Measurements from ENCODE around the gene CBX8. TPM values are rescaled to one million over a fixed set of nuclear protein-coding genes. Genes with fewer than 3 reads are reported as not detected.
A peak's percentile ranks its signal among the peaks of the same experiment; 100 is the strongest.

The CBX8 gene
- 4.2 TPM for total RNA-seq

DNA sequence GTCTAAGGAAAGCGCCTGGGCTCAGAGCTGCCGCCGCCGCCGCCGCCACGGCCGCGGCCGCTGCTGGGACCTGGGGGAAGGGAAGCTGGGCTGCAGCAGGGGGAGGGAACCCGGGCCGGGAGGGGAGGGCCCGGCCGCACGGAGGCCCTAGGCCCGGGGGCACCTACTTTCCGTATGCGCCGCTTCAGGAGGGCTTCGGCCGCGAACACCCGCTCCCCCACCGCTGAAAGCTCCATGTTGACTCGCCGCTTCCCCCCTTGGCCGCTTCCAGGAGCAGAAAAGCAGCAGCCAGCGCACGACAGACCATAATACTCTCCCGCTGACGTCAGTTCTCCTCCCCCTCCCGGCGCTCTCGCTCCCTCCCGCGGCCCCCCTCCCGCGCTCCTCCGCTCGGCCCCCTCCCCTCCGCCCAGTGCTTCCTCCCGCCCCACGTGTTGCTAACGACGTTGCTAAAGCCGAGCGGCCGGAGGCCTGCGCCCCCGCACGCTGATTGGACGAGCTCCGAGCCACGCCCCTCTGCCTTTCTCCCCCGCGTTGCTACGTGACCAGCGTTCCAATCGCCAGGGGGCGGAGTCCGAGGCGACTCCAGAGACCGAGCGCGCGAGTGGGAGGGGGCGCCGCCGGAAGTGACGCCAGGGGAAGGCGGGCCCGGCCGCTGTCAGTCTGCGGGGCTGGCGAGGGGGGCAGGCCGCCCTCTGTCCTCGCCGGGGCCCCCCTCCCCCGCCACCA is at the start of gene CBX8:
TSS of gene CBX8 (minus strand) at position 315 of the 729 bp plus-strand sequence. CDS start at position 236, 79 bp downstream.
- Histone ChIP-seq H3K9ac (ENCODE audit: low read depth in 1 of 3, low read length in 3 of 3) (peak within 1 kb of the TSS; percentile 79 to 88 (median 85)), H3K36me3 (ENCODE audit: control insufficient read depth in 3 of 3, insufficient read depth in 3 of 3, low read length in 3 of 3) (peaks cover 0 to 2% (median 0%) of the 10 kb centered on the region in 3 donors), H3K4me1 (ENCODE audit: control insufficient read depth in 3 of 3, insufficient read depth in 3 of 3, low read length in 3 of 3) (peaks cover 42 to 45% (median 45%) of the 10 kb centered on the region in 3 donors), H3K9me3 (ENCODE audit: control insufficient read depth in 3 of 3, low read length in 3 of 3) (no peaks in the 10 kb centered on the region), H3K4me3 (ENCODE audit: low read length in 3 of 3) (peak within 1 kb of the TSS; percentile 79 to 84 (median 83)), H3K27ac (ENCODE audit: low read depth, low read length) (peak within 1 kb of the TSS; percentile 70), H3K27me3 (ENCODE audit: control insufficient read depth in 3 of 3, insufficient read depth in 3 of 3, low read length in 3 of 3) (peaks cover 56 to 64% (median 63%) of the 10 kb centered on the region in 3 donors)

DNA sequence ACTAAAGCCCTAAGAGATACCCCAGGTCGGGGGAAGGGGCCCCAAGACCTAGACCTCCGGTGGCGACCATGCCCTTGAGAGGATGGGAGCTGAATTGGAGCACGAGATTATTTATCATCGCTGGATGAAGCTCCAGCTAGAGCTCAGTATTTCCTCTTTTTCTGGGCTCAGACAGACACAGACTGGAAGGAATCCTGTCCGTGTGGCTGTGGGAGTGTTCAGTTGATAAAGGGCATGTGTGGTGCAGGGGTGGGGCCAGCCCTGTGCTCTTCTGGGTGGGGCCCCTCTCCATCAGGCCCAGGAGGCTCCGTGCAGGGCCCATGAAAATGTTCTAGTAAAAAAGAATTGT is 48.7 kb upstream of the CBX8 start:
- H3K27ac ChIP-seq (ENCODE audit: low read depth, low read length): peak overlapping the region; percentile 36
- H3K27me3 ChIP-seq (ENCODE audit: control insufficient read depth in 3 of 3, insufficient read depth in 3 of 3, low read length in 3 of 3): peaks cover 44 to 73% (median 48%) of the 10 kb centered on the region in 3 donors
- H3K9me3 ChIP-seq (ENCODE audit: control insufficient read depth in 3 of 3, low read length in 3 of 3): no peaks in the 10 kb centered on the region
- peaks cover 13 to 24% (median 20%) of the 10 kb centered on the region in 3 donors for H3K4me1 ChIP-seq (ENCODE audit: control insufficient read depth in 3 of 3, insufficient read depth in 3 of 3, low read length in 3 of 3)
- H3K4me3 ChIP-seq (ENCODE audit: low read length in 3 of 3): peak overlapping the region in 1 of 3 donors; percentile 23
- H3K9ac ChIP-seq (ENCODE audit: low read depth in 1 of 3, low read length in 3 of 3): peak overlapping the region in 1 of 3 donors; percentile 45
- H3K36me3 ChIP-seq (ENCODE audit: control insufficient read depth in 3 of 3, insufficient read depth in 3 of 3, low read length in 3 of 3): no peaks in the 10 kb centered on the region

DNA sequence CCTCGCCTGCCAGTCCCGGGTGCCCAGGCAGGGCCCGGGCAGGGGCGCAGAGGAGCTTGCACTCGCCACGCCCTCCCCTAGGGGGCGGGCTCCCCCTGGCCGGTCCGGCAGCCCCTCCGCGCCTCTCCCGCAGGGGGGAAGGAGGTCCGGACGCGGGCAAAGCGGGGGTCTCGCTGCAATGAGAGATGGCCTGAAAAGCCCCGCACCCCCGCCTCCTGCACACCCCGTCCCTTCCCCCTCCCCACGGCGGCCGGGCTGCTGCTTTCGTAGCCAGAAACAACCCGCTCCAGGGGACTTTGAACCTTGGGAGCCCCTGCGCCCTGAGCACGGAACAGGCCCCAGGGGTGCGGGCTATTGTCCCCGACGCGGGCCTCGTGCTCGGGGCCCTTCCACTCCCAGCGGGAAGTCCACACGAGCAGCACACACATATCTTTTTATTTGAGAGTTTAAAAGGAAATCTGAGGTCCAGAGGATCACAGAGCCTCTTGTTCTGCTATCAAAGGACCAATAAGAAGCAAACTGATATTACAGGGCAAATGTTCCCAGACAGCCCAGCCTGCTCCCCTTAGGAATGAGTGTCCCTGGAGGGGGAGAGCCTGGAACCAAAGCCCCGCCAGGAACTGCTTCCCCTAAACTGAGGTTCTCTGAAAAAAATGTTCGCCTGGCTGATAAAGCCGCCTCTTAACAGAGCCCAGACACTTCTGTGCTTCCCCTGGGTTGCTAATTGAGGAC is 48.2 kb upstream of the CBX8 start:
- no peaks in the 10 kb centered on the region for H3K36me3 ChIP-seq (ENCODE audit: control insufficient read depth in 3 of 3, insufficient read depth in 3 of 3, low read length in 3 of 3)
- peak overlapping the region in 1 of 3 donors; percentile 45 for H3K9ac ChIP-seq (ENCODE audit: low read depth in 1 of 3, low read length in 3 of 3)
- peaks cover 17 to 28% (median 24%) of the 10 kb centered on the region in 3 donors for H3K4me1 ChIP-seq (ENCODE audit: control insufficient read depth in 3 of 3, insufficient read depth in 3 of 3, low read length in 3 of 3)
- no peaks in the 10 kb centered on the region for H3K9me3 ChIP-seq (ENCODE audit: control insufficient read depth in 3 of 3, low read length in 3 of 3)
- peak overlapping the region; percentile 36 for H3K27ac ChIP-seq (ENCODE audit: low read depth, low read length)
- H3K27me3 ChIP-seq (ENCODE audit: control insufficient read depth in 3 of 3, insufficient read depth in 3 of 3, low read length in 3 of 3): peaks cover 48 to 76% (median 52%) of the 10 kb centered on the region in 3 donors
- peak overlapping the region in 1 of 3 donors; percentile 23 for H3K4me3 ChIP-seq (ENCODE audit: low read length in 3 of 3)

DNA sequence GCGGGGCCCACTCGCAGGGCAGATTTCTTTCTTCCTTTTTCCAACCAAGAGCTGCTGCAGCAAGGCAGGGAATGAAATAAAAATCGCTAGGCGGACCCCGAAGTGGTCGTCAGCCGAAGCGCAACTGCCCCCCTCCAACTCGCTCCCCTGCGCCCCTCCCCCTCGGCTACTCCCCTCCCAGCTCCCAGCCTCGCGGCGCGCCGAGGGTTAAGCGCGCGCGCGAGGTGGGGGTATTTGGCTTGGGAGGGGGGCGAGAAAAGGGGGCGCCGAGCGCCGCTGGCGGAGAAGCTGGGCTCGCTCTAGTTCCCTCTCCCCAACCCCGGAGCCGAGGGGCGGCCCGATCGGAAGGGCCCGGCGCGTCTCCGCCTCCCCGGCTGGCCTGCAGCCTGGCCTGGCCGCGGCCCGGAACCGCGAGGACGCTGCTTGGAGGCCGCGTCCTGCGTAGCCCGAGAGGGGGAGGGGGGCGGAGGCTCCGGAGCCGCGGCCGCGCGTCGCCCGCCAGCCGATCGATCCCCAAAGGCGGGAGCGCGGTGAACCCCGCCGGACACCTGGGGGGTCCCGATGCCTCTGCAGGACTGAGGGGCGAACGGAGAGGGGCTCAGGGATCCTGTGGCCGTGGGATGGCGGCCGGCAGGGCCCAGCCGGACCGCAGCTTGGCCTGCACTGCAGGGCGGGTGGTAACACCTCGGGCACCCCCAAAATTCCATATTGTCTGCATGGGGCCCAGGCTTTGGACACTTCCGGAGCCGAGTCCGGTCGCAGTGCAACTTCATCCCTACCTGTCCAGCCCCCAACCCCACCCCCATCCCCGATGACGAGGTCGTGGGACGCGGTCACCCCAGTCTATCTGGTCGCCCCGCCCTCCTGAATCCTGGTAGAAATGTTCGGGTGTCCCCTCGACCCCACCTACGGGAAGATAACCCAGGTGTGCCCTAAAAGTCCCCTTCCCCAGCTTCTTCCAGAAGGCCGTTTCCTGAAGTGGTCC is 47.2 kb upstream of the CBX8 start:
- Histone ChIP-seq H3K4me1 (ENCODE audit: control insufficient read depth in 3 of 3, insufficient read depth in 3 of 3, low read length in 3 of 3) (peaks cover 19 to 32% (median 30%) of the 10 kb centered on the region in 3 donors), H3K36me3 (ENCODE audit: control insufficient read depth in 3 of 3, insufficient read depth in 3 of 3, low read length in 3 of 3) (no peaks in the 10 kb centered on the region), H3K9me3 (ENCODE audit: control insufficient read depth in 3 of 3, low read length in 3 of 3) (no peaks in the 10 kb centered on the region), H3K27ac (ENCODE audit: low read depth, low read length) (no peak overlapping the region), H3K4me3 (ENCODE audit: low read length in 3 of 3) (peak overlapping the region; percentile 62 to 69 (median 69)), H3K27me3 (ENCODE audit: control insufficient read depth in 3 of 3, insufficient read depth in 3 of 3, low read length in 3 of 3) (peaks cover 47 to 73% (median 55%) of the 10 kb centered on the region in 3 donors), H3K9ac (ENCODE audit: low read depth in 1 of 3, low read length in 3 of 3) (peak overlapping the region in 2 of 3 donors; percentile 33 to 74)

DNA sequence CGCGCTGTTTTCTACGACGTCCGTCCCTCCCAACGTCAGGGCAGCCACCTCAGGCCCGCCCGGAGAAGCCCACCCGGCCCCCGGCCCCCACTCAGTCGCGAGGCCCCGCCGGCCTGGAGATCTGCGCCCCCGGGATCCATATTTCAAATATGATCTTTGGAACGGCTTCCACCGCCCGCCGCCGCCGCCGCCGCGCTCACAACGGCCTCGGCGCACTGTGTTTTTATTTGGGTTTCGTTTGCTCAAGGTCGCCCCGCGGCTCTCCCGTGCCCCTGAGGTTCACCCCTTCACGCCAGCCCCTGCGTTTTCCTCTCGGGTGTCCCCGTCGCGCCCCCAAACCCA is 46.6 kb upstream of the CBX8 start:
- H3K27ac ChIP-seq (ENCODE audit: low read depth, low read length): no peak overlapping the region

DNA sequence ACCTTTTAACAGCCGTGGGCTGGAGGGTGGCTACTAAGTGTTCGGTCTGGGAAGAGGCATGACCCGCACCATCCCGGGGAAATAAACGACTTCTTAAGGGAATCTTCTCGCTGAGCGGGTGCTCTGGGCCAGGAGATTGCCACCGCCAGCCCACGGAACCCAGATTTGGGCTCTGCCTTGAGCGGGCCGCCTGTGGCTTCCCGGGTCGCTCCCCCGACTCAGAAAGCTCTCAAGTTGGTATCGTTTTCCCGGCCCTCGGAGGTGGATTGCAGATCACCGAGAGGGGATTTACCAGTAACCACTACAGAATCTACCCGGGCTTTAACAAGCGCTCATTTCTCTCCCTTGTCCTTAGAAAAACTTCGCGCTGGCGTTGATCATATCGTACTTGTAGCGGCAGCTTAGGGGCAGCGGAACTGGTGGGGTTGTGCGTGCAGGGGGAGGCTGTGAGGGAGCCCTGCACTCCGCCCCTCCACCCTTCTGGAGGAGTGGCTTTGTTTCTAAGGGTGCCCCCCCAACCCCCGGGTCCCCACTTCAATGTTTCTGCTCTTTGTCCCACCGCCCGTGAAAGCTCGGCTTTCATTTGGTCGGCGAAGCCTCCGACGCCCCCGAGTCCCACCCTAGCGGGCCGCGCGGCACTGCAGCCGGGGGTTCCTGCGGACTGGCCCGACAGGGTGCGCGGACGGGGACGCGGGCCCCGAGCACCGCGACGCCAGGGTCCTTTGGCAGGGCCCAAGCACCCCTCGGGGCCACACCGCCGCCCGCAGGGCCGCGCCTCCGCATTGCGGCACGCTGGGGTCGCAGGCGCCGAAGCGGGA is 46.0 kb upstream of the CBX8 start:
- Histone ChIP-seq H3K9ac (ENCODE audit: low read depth in 1 of 3, low read length in 3 of 3) (no peak overlapping the region), H3K27ac (ENCODE audit: low read depth, low read length) (no peak overlapping the region), H3K4me1 (ENCODE audit: control insufficient read depth in 3 of 3, insufficient read depth in 3 of 3, low read length in 3 of 3) (peaks cover 22 to 38% (median 37%) of the 10 kb centered on the region in 3 donors), H3K36me3 (ENCODE audit: control insufficient read depth in 3 of 3, insufficient read depth in 3 of 3, low read length in 3 of 3) (no peaks in the 10 kb centered on the region), H3K27me3 (ENCODE audit: control insufficient read depth in 3 of 3, insufficient read depth in 3 of 3, low read length in 3 of 3) (peaks cover 39 to 61% (median 43%) of the 10 kb centered on the region in 3 donors), H3K9me3 (ENCODE audit: control insufficient read depth in 3 of 3, low read length in 3 of 3) (no peaks in the 10 kb centered on the region), H3K4me3 (ENCODE audit: low read length in 3 of 3) (peak overlapping the region in 2 of 3 donors; percentile 54 to 69)

More for the DNA sequence above, 46.6 kb upstream of the CBX8 start:
- no peaks in the 10 kb centered on the region for H3K36me3 ChIP-seq (ENCODE audit: control insufficient read depth in 3 of 3, insufficient read depth in 3 of 3, low read length in 3 of 3)
- peaks cover 41 to 67% (median 48%) of the 10 kb centered on the region in 3 donors for H3K27me3 ChIP-seq (ENCODE audit: control insufficient read depth in 3 of 3, insufficient read depth in 3 of 3, low read length in 3 of 3)
- H3K9ac ChIP-seq (ENCODE audit: low read depth in 1 of 3, low read length in 3 of 3): peak overlapping the region in 1 of 3 donors; percentile 74
- no peaks in the 10 kb centered on the region for H3K9me3 ChIP-seq (ENCODE audit: control insufficient read depth in 3 of 3, low read length in 3 of 3)
- H3K4me3 ChIP-seq (ENCODE audit: low read length in 3 of 3): peak overlapping the region; percentile 51 to 69 (median 54)
- H3K4me1 ChIP-seq (ENCODE audit: control insufficient read depth in 3 of 3, insufficient read depth in 3 of 3, low read length in 3 of 3): peaks cover 19 to 32% (median 31%) of the 10 kb centered on the region in 3 donors

DNA sequence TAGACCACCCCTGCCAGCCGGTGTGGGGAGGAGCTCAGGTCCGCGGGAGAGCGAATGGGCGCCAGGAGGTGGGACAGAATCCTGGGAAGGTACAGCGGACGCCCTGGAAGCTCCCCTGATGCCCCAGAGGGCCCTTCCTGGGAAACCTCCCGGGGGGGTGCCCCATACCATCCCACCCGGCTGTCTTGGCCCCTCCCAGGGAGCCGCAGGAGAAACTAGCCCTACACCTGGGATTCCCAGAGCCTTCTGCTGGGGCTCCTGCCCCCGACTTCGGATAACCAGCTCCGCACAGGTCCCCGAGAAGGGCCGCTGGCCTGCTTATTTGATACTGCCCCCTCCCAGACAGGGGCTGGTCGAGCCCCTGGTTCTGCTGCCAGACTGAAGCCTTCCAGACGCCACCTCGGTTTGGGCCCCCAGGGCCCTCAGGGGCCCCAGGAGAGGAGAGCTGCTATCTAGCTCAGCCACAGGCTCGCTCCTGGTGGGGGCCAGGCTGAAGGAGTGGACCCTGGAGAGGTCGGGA is 45.3 kb upstream of the CBX8 start:
- no peaks in the 10 kb centered on the region for H3K36me3 ChIP-seq (ENCODE audit: control insufficient read depth in 3 of 3, insufficient read depth in 3 of 3, low read length in 3 of 3)
- peaks cover 39 to 58% (median 41%) of the 10 kb centered on the region in 3 donors for H3K27me3 ChIP-seq (ENCODE audit: control insufficient read depth in 3 of 3, insufficient read depth in 3 of 3, low read length in 3 of 3)
- no peaks in the 10 kb centered on the region for H3K9me3 ChIP-seq (ENCODE audit: control insufficient read depth in 3 of 3, low read length in 3 of 3)
- H3K9ac ChIP-seq (ENCODE audit: low read depth in 1 of 3, low read length in 3 of 3): no peak overlapping the region
- no peak overlapping the region for H3K27ac ChIP-seq (ENCODE audit: low read depth, low read length)
- H3K4me1 ChIP-seq (ENCODE audit: control insufficient read depth in 3 of 3, insufficient read depth in 3 of 3, low read length in 3 of 3): peaks cover 29 to 45% (median 43%) of the 10 kb centered on the region in 3 donors
- H3K4me3 ChIP-seq (ENCODE audit: low read length in 3 of 3): no peak overlapping the region

DNA sequence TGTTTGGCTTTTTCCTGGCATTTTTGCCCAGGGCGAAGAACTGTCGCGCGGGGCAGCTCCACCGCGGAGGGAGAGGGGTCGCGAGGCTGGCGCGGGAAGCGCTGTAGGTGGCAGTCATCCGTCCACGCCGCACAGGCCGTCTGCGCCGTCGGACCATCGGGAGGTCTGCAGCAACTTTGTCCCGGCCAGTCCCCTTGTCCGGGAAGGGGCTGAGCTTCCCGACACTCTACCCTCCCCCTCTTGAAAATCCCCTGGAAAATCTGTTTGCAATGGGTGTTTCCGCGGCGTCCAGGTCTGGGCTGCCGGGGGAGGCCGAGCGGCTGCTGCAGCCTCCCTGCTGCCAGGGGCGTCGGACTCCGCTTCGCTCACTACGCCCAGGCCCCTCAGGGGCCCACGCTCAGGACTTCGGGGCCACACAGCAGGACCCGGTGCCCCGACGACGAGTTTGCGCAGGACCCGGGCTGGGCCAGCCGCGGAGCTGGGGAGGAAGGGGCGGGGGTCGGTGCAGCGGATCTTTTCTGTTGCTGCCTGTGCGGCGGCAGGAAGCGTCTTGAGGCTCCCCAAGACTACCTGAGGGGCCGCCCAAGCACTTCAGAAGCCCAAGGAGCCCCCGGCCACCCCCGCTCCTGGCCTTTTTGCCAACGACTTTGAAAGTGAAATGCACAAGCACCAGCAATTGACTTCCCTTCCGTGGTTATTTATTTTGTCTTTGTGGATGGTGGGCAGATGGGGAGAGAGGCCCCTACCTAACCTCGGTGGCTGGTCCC is 44.7 kb upstream of the CBX8 start:
- Histone ChIP-seq H3K4me1 (ENCODE audit: control insufficient read depth in 3 of 3, insufficient read depth in 3 of 3, low read length in 3 of 3) (peaks cover 33 to 51% (median 50%) of the 10 kb centered on the region in 3 donors), H3K36me3 (ENCODE audit: control insufficient read depth in 3 of 3, insufficient read depth in 3 of 3, low read length in 3 of 3) (no peaks in the 10 kb centered on the region), H3K9me3 (ENCODE audit: control insufficient read depth in 3 of 3, low read length in 3 of 3) (no peaks in the 10 kb centered on the region), H3K4me3 (ENCODE audit: low read length in 3 of 3) (no peak overlapping the region), H3K9ac (ENCODE audit: low read depth in 1 of 3, low read length in 3 of 3) (no peak overlapping the region), H3K27me3 (ENCODE audit: control insufficient read depth in 3 of 3, insufficient read depth in 3 of 3, low read length in 3 of 3) (peaks cover 39 to 55% (median 41%) of the 10 kb centered on the region in 3 donors), H3K27ac (ENCODE audit: low read depth, low read length) (no peak overlapping the region)

Data from skeletal muscle tissue (tissue), 4 donors.